DND-41 (cell line): ENCODE measurements around the gene LSM14A.

Experiments used
- ATAC-seq: fragments of 200-7000 bp; cut with Tn5 transposase; 3 replicates; pipeline ENCODE4 v1.9.1; 2021; ENCODE audit warnings: low read depth; ENCODE audit not compliant: insufficient read depth
- DNase-seq: peaks from one replicate; pipeline ENCODE4 v3.0.0-alpha.2; 2020
- H2AFZ ChIP-seq: 2 replicates; pipeline ENCODE4 v1.6.0; 2012; ENCODE audit warnings: low read depth, low read length
- H3K27ac ChIP-seq: 2 replicates; pipeline ENCODE4 v1.5.1; 2012; ENCODE audit warnings: low read length, inconsistent platforms
- H3K27me3 ChIP-seq: fragments of 200-600 bp; sonication (generic); 2 replicates; pipeline ENCODE4 v1.6.0; 2012; ENCODE audit warnings: low read length, mild to moderate bottlenecking, inconsistent platforms; ENCODE audit not compliant: insufficient read depth, poor library complexity
- H3K36me3 ChIP-seq: 2 replicates; pipeline ENCODE4 v1.5.1; 2012; ENCODE audit warnings: low read length, inconsistent platforms; ENCODE audit not compliant: insufficient read depth
- H3K4me1 ChIP-seq: 2 replicates; pipeline ENCODE4 v1.5.1; 2012; ENCODE audit warnings: mild to moderate bottlenecking, low read length; ENCODE audit not compliant: insufficient read depth
- H3K4me2 ChIP-seq: 2 replicates; pipeline ENCODE4 v1.6.0; 2012; ENCODE audit warnings: mild to moderate bottlenecking, moderate library complexity, low read length, inconsistent platforms; ENCODE audit not compliant: insufficient read depth
- H3K4me3 ChIP-seq, 2 experiments: fragments of 200-600 bp in 1 of 2; shearing (Covaris generic) in 1 of 2; 2 replicates each; pipeline ENCODE4 v1.5.1; 2012 to 2016; ENCODE audit warnings: inconsistent platforms in 2 of 2, low read length in 2 of 2, mild to moderate bottlenecking in 2 of 2, low read depth in 1 of 2, moderate library complexity in 1 of 2
- H3K79me2 ChIP-seq: 2 replicates; pipeline ENCODE4 v1.6.0; 2012; ENCODE audit warnings: low read length, inconsistent platforms; ENCODE audit not compliant: insufficient read depth
- H3K9ac ChIP-seq: 2 replicates; pipeline ENCODE4 v1.6.0; 2012; ENCODE audit warnings: low read depth, mild to moderate bottlenecking, inconsistent platforms, low read length, moderate library complexity
- H3K9me3 ChIP-seq: 2 replicates; pipeline ENCODE4 v1.5.1; 2012; ENCODE audit warnings: low read length, moderate library complexity, mild to moderate bottlenecking, inconsistent platforms; ENCODE audit not compliant: insufficient read depth, severe bottlenecking
- H4K20me1 ChIP-seq: 2 replicates; pipeline ENCODE4 v1.6.0; 2012; ENCODE audit warnings: low read length; ENCODE audit not compliant: insufficient read depth
- CTCF ChIP-seq: IDR thresholded peaks from 2 replicates; pipeline ENCODE4 v1.5.1; 2012; ENCODE audit warnings: borderline replicate concordance, low read length, moderate library complexity, mild to moderate bottlenecking; ENCODE audit not compliant: poor library complexity, severe bottlenecking; ENCODE audit errors: extremely low read depth
- EZH2 ChIP-seq: IDR thresholded peaks from 3 replicates; pipeline ENCODE4 v1.6.1; 2012; ENCODE audit warnings: borderline replicate concordance, low read depth, mild to moderate bottlenecking, moderate library complexity, low read length, inconsistent platforms; ENCODE audit not compliant: severe bottlenecking

LSM14A gene

GRCh38 chr19:34277244-34277643, 104.9 kb downstream of the LSM14A start:
- no peak for ATAC-seq
- H3K79me2 ChIP-seq, result no peaks in the 10 kb centered on the region

GRCh38 chr19:34278783-34279182, 106.5 kb downstream of the LSM14A start:
- no peak overlapping the region for H3K27ac ChIP-seq
- no peak overlapping the region for H3K4me2 ChIP-seq
- H3K79me2 ChIP-seq, result no peaks in the 10 kb centered on the region
- peaks cover 12% of the 10 kb centered on the region; the same call in 1 of the 2 replicates for H4K20me1 ChIP-seq
- no peaks in the 10 kb centered on the region for H3K4me1 ChIP-seq
- H3K36me3 ChIP-seq, result no peaks in the 10 kb centered on the region
- H2AFZ ChIP-seq, result no peak overlapping the region
- no peak overlapping the region for H3K9ac ChIP-seq
- no peaks in the 10 kb centered on the region for H3K9me3 ChIP-seq
- H3K4me3 ChIP-seq, result no peak overlapping the region
- no peak for ATAC-seq
- H3K27me3 ChIP-seq, result no peaks in the 10 kb centered on the region
- TF ChIP-seq EZH2, result no peak
- TF ChIP-seq CTCF, result no peak
- no peak for DNase-seq

More at GRCh38 chr19:34277244-34277643, 104.9 kb downstream of the LSM14A start:
- Histone ChIP-seq H3K27ac (no peak overlapping the region), H3K4me1 (no peaks in the 10 kb centered on the region), H3K4me3 (no peak overlapping the region), H3K9ac (no peak overlapping the region), H3K36me3 (no peaks in the 10 kb centered on the region), H4K20me1 (peaks cover 11% of the 10 kb centered on the region; the same call in 1 of the 2 replicates), H2AFZ (no peak overlapping the region), H3K9me3 (no peaks in the 10 kb centered on the region), H3K27me3 (no peaks in the 10 kb centered on the region), H3K4me2 (no peak overlapping the region)
- no peak for TF ChIP-seq CTCF
- TF ChIP-seq EZH2, result no peak
- DNase-seq, result no peak
